GM12892 (cell line): ENCODE data around the gene LMBRD1.

Experiments
- DNase-seq: peaks from one replicate; pipeline ENCODE4 v3.0.0; 2011; ENCODE audit not compliant: insufficient read length
- FAIRE-seq: peaks from 2 replicates; lab custom pipeline; 2011; peaks lifted over from hg19 to GRCh38; lab: Jason Lieb, UNC
- POLR2A ChIP-seq: IDR thresholded peaks from 2 replicates; pipeline ENCODE4 v1.6.1; 2011; ENCODE audit warnings: low read depth, low read length, control low read depth
- POLR2AphosphoS5 ChIP-seq: IDR thresholded peaks from 2 replicates; pipeline ENCODE4 v1.6.1; 2011; ENCODE audit warnings: low read depth, low read length, control low read depth
- TAF1 ChIP-seq: IDR thresholded peaks from 2 replicates; pipeline ENCODE4 v1.6.1; 2011; ENCODE audit warnings: low read depth, mild to moderate bottlenecking, control low read depth, low read length, borderline replicate concordance

The LMBRD1 gene

GRCh38 chr6:69729870-69730449 lies 66.8 kb downstream of the LMBRD1 start:
- DNase-seq: no peak
- TF ChIP-seq POLR2A (no peak), TAF1 (no peak), POLR2AphosphoS5 (no peak)
- FAIRE-seq: no peak

DNA sequence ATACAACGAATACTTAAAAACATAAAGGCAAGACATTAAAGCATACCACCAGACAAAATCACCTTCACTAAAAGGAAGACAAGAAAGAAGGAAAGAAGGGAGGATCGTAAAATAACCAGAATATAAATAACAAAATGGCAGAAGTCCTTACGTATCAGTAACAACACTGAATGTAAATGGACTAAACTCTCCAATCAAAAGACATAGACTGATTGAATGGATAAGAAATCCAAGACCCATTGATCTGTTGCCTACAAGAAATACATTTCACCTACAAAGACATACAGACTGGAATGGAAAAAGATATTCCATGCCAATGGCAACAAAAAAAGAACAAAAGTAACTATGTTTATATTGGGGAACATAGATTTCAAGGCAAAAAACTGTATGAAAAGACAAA lies 74.1 kb downstream of the LMBRD1 start:
- FAIRE-seq: no peak
- no peak for DNase-seq
- TF ChIP-seq TAF1 (no peak), POLR2A (no peak), POLR2AphosphoS5 (no peak)

GRCh38 chr6:69719602-69720193 lies 77.1 kb downstream of the LMBRD1 start:
- FAIRE-seq (no peak), DNase-seq (no peak)
- TF ChIP-seq TAF1 (no peak), POLR2A (no peak), POLR2AphosphoS5 (no peak)

- TF ChIP-seq POLR2A (no peak), POLR2AphosphoS5 (no peak), TAF1 (no peak)
- FAIRE-seq (no peak), DNase-seq (no peak)
These were observed 90.1 kb downstream of the LMBRD1 start for GRCh38 chr6:69706724-69707123.

GRCh38 chr6:69705954-69706353 lies 90.9 kb downstream of the LMBRD1 start:
- FAIRE-seq: no peak
- TF ChIP-seq POLR2AphosphoS5 (no peak), POLR2A (no peak), TAF1 (no peak)
- DNase-seq: no peak

DNA sequence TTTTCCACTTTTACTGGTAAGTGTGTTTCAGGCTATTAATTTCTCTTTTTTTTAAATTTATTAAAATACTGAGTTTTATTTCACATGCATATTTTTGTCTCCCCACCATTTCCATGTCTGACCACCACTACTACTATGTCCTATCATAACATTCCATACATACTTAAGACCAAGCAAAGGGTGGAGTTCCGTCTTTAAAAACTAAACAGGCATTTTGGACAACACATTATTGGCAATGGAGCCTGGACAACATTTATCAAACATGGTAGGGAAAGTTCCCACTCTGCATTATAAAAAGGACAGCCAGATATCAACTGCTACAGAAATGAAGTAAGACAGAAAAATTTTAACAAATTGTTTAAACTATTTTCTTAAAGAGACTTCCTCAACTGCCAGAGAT lies 91.9 kb downstream of the LMBRD1 start:
- no peak for FAIRE-seq
- no peak for DNase-seq
- TF ChIP-seq POLR2A (no peak), POLR2AphosphoS5 (no peak), TAF1 (no peak)

GRCh38 chr6:69699655-69700054 lies 97.2 kb downstream of the LMBRD1 start:
- no peak for FAIRE-seq
- TF ChIP-seq POLR2AphosphoS5: no peak
- no peak for TF ChIP-seq TAF1
- TF ChIP-seq POLR2A: no peak
- DNase-seq: no peak

- DNase-seq (no peak), FAIRE-seq (no peak)
- TF ChIP-seq POLR2AphosphoS5 (no peak), POLR2A (no peak), TAF1 (no peak)
These were observed 100.5 kb downstream of the LMBRD1 start for GRCh38 chr6:69696273-69696672.

- no peak for FAIRE-seq
- DNase-seq: no peak
- TF ChIP-seq POLR2AphosphoS5 (no peak), TAF1 (no peak), POLR2A (no peak)
These were observed 103.0 kb downstream of the LMBRD1 start for GRCh38 chr6:69693762-69694161.

DNA sequence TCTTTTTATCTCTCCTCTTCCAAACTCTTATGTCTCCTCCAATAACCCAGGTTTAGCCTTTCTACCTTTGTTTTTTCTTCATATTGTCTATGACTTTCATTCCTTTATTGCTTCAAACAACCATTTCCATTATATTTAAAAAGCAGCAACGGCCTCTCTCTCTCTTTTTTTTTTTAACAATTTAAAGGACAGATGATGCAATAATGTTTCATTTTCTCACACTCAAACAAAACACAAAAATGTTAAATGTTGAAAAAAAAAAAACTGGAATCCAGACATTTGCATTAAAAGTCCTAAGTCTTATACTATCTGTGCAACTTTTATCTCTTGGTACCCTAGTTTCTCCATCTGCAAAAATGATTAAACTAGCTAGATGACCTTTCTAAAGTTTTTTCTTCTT lies 105.8 kb downstream of the LMBRD1 start:
- no peak for TF ChIP-seq TAF1
- no peak for TF ChIP-seq POLR2AphosphoS5
- TF ChIP-seq POLR2A: no peak
- no peak for FAIRE-seq
- DNase-seq: no peak

DNA sequence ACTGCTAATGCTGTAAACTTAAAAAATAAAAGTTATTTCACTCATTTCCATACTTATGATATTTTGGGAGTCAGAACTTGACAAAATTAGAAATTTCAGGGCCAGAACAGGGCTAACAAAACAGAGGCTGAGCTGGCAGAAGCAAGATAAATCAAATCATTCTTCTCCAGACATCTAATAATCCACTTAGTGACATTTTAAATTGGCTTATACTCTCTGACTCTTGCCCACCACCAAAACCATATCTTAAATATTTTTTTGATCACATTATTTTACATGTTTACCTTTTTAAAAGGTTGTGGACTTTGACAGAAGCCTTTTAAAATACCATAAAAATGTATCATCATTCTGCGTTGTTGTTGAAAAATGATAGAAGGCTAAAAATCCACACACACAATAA lies 116.5 kb downstream of the LMBRD1 start:
- TF ChIP-seq TAF1: no peak
- TF ChIP-seq POLR2A: no peak
- no peak for TF ChIP-seq POLR2AphosphoS5
- no peak for FAIRE-seq
- no peak for DNase-seq

- FAIRE-seq (no peak), DNase-seq (no peak)
- no peak for TF ChIP-seq TAF1
- no peak for TF ChIP-seq POLR2A
- no peak for TF ChIP-seq POLR2AphosphoS5
These were observed 123.5 kb downstream of the LMBRD1 start for GRCh38 chr6:69673298-69673697.
